HG03520 (cell line): ENCODE data around the gene ECEL1.

Experiments
- ATAC-seq: cut with Tn5 transposase; IDR thresholded peaks from one replicate; pipeline ENCODE4 v1.9.1; 2021; ENCODE audit warnings: mild to moderate bottlenecking, moderate library complexity; ENCODE audit not compliant: unreplicated experiment

Gene ECEL1

GRCh38 chr2:232484628-232485347, 2.8 kb downstream of the ECEL1 start:
- no peak for ATAC-seq

GRCh38 chr2:232483923-232484627, 3.6 kb downstream of the ECEL1 start:
- no peak for ATAC-seq

GRCh38 chr2:232483311-232483922, 4.2 kb downstream of the ECEL1 start:
- ATAC-seq: no peak

- ATAC-seq: no peak
Measured at GRCh38 chr2:232482301-232483238, 5.1 kb downstream of the ECEL1 start.

- ATAC-seq: no peak
Measured at GRCh38 chr2:232481322-232482140, 6.1 kb downstream of the ECEL1 start.

GRCh38 chr2:232480201-232481190, 7.1 kb downstream of the ECEL1 start:
- no peak for ATAC-seq

- no peak for ATAC-seq
Measured at GRCh38 chr2:232479341-232480200, 8.1 kb downstream of the ECEL1 start.

- no peak for ATAC-seq
Measured at GRCh38 chr2:232478571-232479340, 8.9 kb downstream of the ECEL1 start.

GRCh38 chr2:232477751-232478510, 9.7 kb downstream of the ECEL1 start:
- no peak for ATAC-seq

- no peak for ATAC-seq
Measured at GRCh38 chr2:232476791-232477190, 10.8 kb downstream of the ECEL1 start.

- ATAC-seq: no peak
Measured at GRCh38 chr2:232476045-232476444, 11.6 kb downstream of the ECEL1 start.

- no peak for ATAC-seq
Measured at GRCh38 chr2:232473467-232473890, 14.2 kb downstream of the ECEL1 start.

- ATAC-seq: no peak
Measured at GRCh38 chr2:232466221-232466620, 21.4 kb downstream of the ECEL1 start.

GRCh38 chr2:232465061-232465460, 22.6 kb downstream of the ECEL1 start:
- ATAC-seq: no peak

- ATAC-seq: no peak
Measured at GRCh38 chr2:232464544-232464885, 23.1 kb downstream of the ECEL1 start.

- ATAC-seq: no peak
Measured at GRCh38 chr2:232463701-232464543, 23.7 kb downstream of the ECEL1 start.
